GM23248 (cell line): ENCODE data around the gene TRPM1. TPM values are rescaled to one million over a fixed set of nuclear protein-coding genes. Genes with fewer than 3 reads are reported as not detected.
A peak's percentile ranks its signal among the peaks of the same experiment; 100 is the strongest.

Experiments used
- DNase-seq: peaks from one replicate; pipeline ENCODE4 v3.0.0-alpha.2; 2015
- H2AFZ ChIP-seq: fragments of 200-600 bp; sonication (generic); 2 replicates; pipeline ENCODE4 v1.6.1; 2016; ENCODE audit warnings: antibody characterized with exemption
- H3F3A ChIP-seq: fragments of 200-600 bp; sonication (generic); 2 replicates; pipeline ENCODE4 v1.6.1; 2016; ENCODE audit warnings: mild to moderate bottlenecking, antibody characterized with exemption, mixed run types; ENCODE audit not compliant: insufficient read depth
- H3K27ac ChIP-seq: fragments of 200-600 bp; sonication (generic); 2 replicates; pipeline ENCODE4 v1.5.1; 2016; ENCODE audit warnings: mild to moderate bottlenecking
- H3K27me3 ChIP-seq: fragments of 200-600 bp; sonication (generic); replicated peaks from 2 replicates; pipeline ENCODE4 v1.6.1; 2016; ENCODE audit warnings: mild to moderate bottlenecking; ENCODE audit not compliant: insufficient read depth
- H3K36me3 ChIP-seq: fragments of 200-600 bp; sonication (generic); 2 replicates; pipeline ENCODE4 v1.6.1; 2016; ENCODE audit warnings: low read depth, mild to moderate bottlenecking
- H3K4me1 ChIP-seq: fragments of 200-600 bp; sonication (generic); 2 replicates; pipeline ENCODE4 v1.6.1; 2016; ENCODE audit warnings: mild to moderate bottlenecking; ENCODE audit not compliant: insufficient read depth
- H3K4me2 ChIP-seq: fragments of 200-600 bp; sonication (generic); one replicate; pipeline ENCODE4 v1.6.1; 2016; ENCODE audit warnings: mild to moderate bottlenecking; ENCODE audit not compliant: unreplicated experiment
- H3K4me3 ChIP-seq: fragments of 200-600 bp; sonication (generic); 2 replicates; pipeline ENCODE4 v1.5.1; 2016; ENCODE audit warnings: mild to moderate bottlenecking
- H3K79me2 ChIP-seq: fragments of 200-600 bp; sonication (generic); 2 replicates; pipeline ENCODE4 v1.6.1; 2016; ENCODE audit warnings: mild to moderate bottlenecking; ENCODE audit not compliant: insufficient read depth
- H3K9ac ChIP-seq: fragments of 200-600 bp; sonication (generic); 2 replicates; pipeline ENCODE4 v1.6.1; 2016; ENCODE audit warnings: mild to moderate bottlenecking
- H3K9me2 ChIP-seq: fragments of 200-600 bp; sonication (generic); 2 replicates; pipeline ENCODE4 v1.6.1; 2016; ENCODE audit warnings: mixed run types, mild to moderate bottlenecking, moderate library complexity; ENCODE audit not compliant: insufficient read depth
- H3K9me3 ChIP-seq: fragments of 200-600 bp; sonication (generic); one replicate; pipeline ENCODE4 v1.6.1; 2017; ENCODE audit warnings: low read depth
- H4K20me1 ChIP-seq: fragments of 200-600 bp; sonication (generic); 2 replicates; pipeline ENCODE4 v1.6.0; 2016; ENCODE audit not compliant: insufficient read depth
- EZH2 ChIP-seq: fragments of 200-600 bp; sonication (generic); IDR thresholded peaks from 2 replicates; pipeline ENCODE4 v1.6.1; 2018; ENCODE audit warnings: antibody characterized with exemption, mild to moderate bottlenecking; ENCODE audit not compliant: insufficient read depth, poor library complexity, severe bottlenecking
- EZH2phosphoT487 ChIP-seq: fragments of 200-600 bp; sonication (generic); IDR thresholded peaks from 2 replicates; pipeline ENCODE4 v1.6.1; 2018; ENCODE audit warnings: antibody characterized with exemption, moderate library complexity, mild to moderate bottlenecking, low read depth; ENCODE audit not compliant: insufficient read depth
- WGBS, 2 experiments: methylation state at CpG; one replicate each; pipeline ENCODE4 v1.1.6; 2015 to 2017; ENCODE audit warnings: low lambda C conversion rate in 2 of 2, low coverage in 1 of 2; ENCODE audit errors: missing lambda C conversion rate in 2 of 2; 5-methylcytosine and 5-hydroxymethylcytosine counted together
- in situ Hi-C: fragments of 300-500 bp; cut with MboI; formaldehyde crosslinking; loops from 2 replicates; pipeline ENCODE4 v1.15.0; 2020
- polyA plus RNA-seq: library from polyadenylated mRNA; unstranded; fragments of >200 nt; fragmentation: Nextera tagmentation; extraction: Ambion mirVana; gene quantifications from 2 replicates; pipeline ENCODE4 v1.2.1, GENCODE V29; 2016
- total RNA-seq: library from RNA; depleted of rRNA; stranded (reverse); fragments of >200 nt; shearing (Covaris generic); gene quantifications from 2 replicates; pipeline ENCODE4 v1.2.3, GENCODE V29; 2014

Gene TRPM1
- total and polyA plus RNA-seq, 2 experiments from 2014 or later = not detected

DNA sequence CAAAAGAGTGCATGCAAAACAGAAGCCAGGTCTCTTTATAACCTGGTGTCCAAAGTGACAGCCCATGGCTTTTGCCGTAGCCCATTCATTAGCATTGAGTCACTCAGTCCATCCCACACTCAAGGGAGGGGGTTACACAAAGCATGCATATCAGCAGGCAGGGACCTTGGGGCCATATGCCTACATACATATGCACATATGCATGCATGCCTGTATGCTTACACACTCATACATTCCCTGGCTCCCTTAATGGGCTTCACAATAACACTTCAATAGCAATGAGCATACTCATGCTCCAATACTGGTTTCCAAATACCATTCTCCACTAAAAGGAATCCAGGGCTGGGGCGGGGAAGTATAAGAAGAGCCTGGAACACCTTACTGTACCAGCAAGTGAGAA lies 22.0 kb downstream of the TRPM1 start:
- H3F3A ChIP-seq = no peaks in the 10 kb centered on the region
- DNase-seq = peak; percentile 69
- WGBS, 2 experiments = 32 to 34% methylated on average over 2 of the region's 2 CpGs
- no peak overlapping the region for H2AFZ ChIP-seq
- no peak overlapping the region for H3K9ac ChIP-seq
- no peaks in the 10 kb centered on the region for H4K20me1 ChIP-seq
- H3K4me1 ChIP-seq = no peaks in the 10 kb centered on the region
- no peaks in the 10 kb centered on the region for H3K9me2 ChIP-seq
- no peaks in the 10 kb centered on the region for H3K9me3 ChIP-seq
- in situ Hi-C loops = no loop called here
- H3K36me3 ChIP-seq = no peaks in the 10 kb centered on the region
- no peak overlapping the region for H3K4me3 ChIP-seq
- TF ChIP-seq EZH2phosphoT487 = no peak
- TF ChIP-seq EZH2 = no peak
- H3K27ac ChIP-seq = no peak overlapping the region
- H3K79me2 ChIP-seq = no peaks in the 10 kb centered on the region
- H3K4me2 ChIP-seq = no peak overlapping the region
- H3K27me3 ChIP-seq = peaks cover 8% of the 10 kb centered on the region; the same call in 1 of the 2 replicates

DNA sequence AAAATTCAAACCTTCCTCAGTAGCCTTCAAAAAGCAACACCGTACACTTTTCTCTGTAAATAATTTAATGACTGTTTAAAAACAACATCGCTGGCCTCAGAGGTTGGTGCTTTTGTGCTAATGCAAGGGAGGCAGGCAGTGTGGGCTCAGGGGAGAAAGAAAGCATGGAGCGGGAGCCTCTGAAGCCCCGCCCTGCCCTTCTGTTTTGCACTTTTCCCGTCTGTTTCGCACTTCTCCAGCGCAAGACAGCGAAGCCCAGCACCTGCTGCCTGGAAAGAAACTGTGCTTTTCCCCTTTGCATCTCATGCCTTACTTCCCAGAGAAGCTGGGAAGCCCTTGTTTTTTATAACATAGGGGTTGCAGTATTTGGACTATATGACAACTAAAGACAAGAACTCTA lies 23.1 kb downstream of the TRPM1 start:
- Histone ChIP-seq H3K4me3 (no peak overlapping the region), H3K27ac (no peak overlapping the region), H2AFZ (no peak overlapping the region), H3K4me1 (no peaks in the 10 kb centered on the region), H3K27me3 (peaks cover 13% of the 10 kb centered on the region; the same call in 1 of the 2 replicates), H3K79me2 (no peaks in the 10 kb centered on the region), H3F3A (no peaks in the 10 kb centered on the region), H3K9me3 (no peaks in the 10 kb centered on the region), H3K4me2 (no peak overlapping the region), H3K36me3 (no peaks in the 10 kb centered on the region), H3K9ac (no peak overlapping the region), H4K20me1 (no peaks in the 10 kb centered on the region), H3K9me2 (no peaks in the 10 kb centered on the region)
- TF ChIP-seq EZH2 = no peak
- no peak for TF ChIP-seq EZH2phosphoT487
- DNase-seq = no peak
- WGBS, 2 experiments = 20% methylated on average over 8 of the region's 8 CpGs
- in situ Hi-C loops = no loop called here

GRCh38 chr15:31077941-31078340 lies 23.6 kb downstream of the TRPM1 start:
- Histone ChIP-seq H4K20me1 (no peaks in the 10 kb centered on the region), H3K4me2 (no peak overlapping the region), H3K36me3 (no peaks in the 10 kb centered on the region), H3K27me3 (peaks cover 13% of the 10 kb centered on the region; the same call in 1 of the 2 replicates), H2AFZ (no peak overlapping the region), H3K9me2 (no peaks in the 10 kb centered on the region), H3K4me1 (no peaks in the 10 kb centered on the region), H3F3A (no peaks in the 10 kb centered on the region), H3K27ac (no peak overlapping the region), H3K79me2 (no peaks in the 10 kb centered on the region), H3K9ac (no peak overlapping the region), H3K9me3 (no peaks in the 10 kb centered on the region), H3K4me3 (no peak overlapping the region)
- in situ Hi-C loops = no loop called here
- 49 to 53% methylated on average over 7 of the region's 7 CpGs for WGBS, 2 experiments
- TF ChIP-seq EZH2phosphoT487 = no peak
- no peak for TF ChIP-seq EZH2
- DNase-seq = no peak

- no peak for TF ChIP-seq EZH2phosphoT487
- no peak for TF ChIP-seq EZH2
- Histone ChIP-seq H3K9me2 (no peaks in the 10 kb centered on the region), H3K36me3 (no peaks in the 10 kb centered on the region), H4K20me1 (no peaks in the 10 kb centered on the region), H3K9ac (no peak overlapping the region), H3K27ac (no peak overlapping the region), H3K4me2 (no peak overlapping the region), H3K27me3 (peaks cover 13% of the 10 kb centered on the region; the same call in 1 of the 2 replicates), H3F3A (no peaks in the 10 kb centered on the region), H3K4me3 (no peak overlapping the region), H3K9me3 (no peaks in the 10 kb centered on the region), H2AFZ (no peak overlapping the region), H3K4me1 (no peaks in the 10 kb centered on the region), H3K79me2 (no peaks in the 10 kb centered on the region)
- WGBS, 2 experiments = 9 to 24% methylated on average over 3 to 4 of the region's 4 CpGs
- in situ Hi-C loops = no loop called here
- DNase-seq = no peak
Observed at GRCh38 chr15:31077181-31077580, 24.3 kb downstream of the TRPM1 start.

DNA sequence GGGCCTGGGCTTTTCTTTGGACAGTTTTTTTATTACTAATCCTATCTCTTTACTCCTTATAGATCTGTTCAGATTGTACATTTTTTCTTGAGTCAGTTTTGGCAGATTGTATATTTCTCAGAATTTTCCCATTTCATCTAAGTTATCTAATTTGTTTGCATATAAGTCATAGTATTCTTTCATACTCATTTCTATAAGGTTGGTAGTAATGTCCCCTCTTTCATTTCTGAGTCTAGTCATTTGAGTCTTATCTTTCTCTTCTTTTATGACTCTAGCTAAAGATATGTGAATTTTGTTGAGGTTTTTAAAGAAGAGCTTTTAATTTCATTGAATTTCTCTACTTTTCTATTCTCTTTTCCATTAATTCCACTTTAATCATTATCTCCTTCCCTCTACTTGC lies 27.2 kb downstream of the TRPM1 start:
- Histone ChIP-seq H3F3A (no peaks in the 10 kb centered on the region), H3K79me2 (no peaks in the 10 kb centered on the region), H3K27ac (no peak overlapping the region), H3K4me2 (no peak overlapping the region), H3K9me3 (no peaks in the 10 kb centered on the region), H3K9ac (no peak overlapping the region), H4K20me1 (no peaks in the 10 kb centered on the region), H2AFZ (no peak overlapping the region), H3K36me3 (no peaks in the 10 kb centered on the region), H3K4me1 (0 out of 2 replicates have a peak, but pooled peaks cover 2% of the 10 kb centered on the region), H3K4me3 (no peak overlapping the region), H3K27me3 (peaks cover 13% of the 10 kb centered on the region; the same call in 1 of the 2 replicates), H3K9me2 (no peaks in the 10 kb centered on the region)
- TF ChIP-seq EZH2 = no peak
- TF ChIP-seq EZH2phosphoT487 = no peak
- in situ Hi-C loops = no loop called here
- no peak for DNase-seq
